WTC11 (cell line): ENCODE data around the gene FAM241A.

Experiments
- ZNF121 ChIP-seq: sonication (generic); formaldehyde crosslinking; IDR thresholded peaks from 2 replicates; pipeline ENCODE4 v1.8.0; 2023; ENCODE audit warnings: missing genetic modification reagents
- TF ChIP-seq, protein P1 (sequence below): sonication (generic); formaldehyde crosslinking; IDR thresholded peaks from 2 replicates; pipeline ENCODE4 v1.8.1; 2022; ENCODE audit warnings: mild to moderate bottlenecking, missing genetic modification reagents, moderate library complexity, borderline replicate concordance

DNA sequence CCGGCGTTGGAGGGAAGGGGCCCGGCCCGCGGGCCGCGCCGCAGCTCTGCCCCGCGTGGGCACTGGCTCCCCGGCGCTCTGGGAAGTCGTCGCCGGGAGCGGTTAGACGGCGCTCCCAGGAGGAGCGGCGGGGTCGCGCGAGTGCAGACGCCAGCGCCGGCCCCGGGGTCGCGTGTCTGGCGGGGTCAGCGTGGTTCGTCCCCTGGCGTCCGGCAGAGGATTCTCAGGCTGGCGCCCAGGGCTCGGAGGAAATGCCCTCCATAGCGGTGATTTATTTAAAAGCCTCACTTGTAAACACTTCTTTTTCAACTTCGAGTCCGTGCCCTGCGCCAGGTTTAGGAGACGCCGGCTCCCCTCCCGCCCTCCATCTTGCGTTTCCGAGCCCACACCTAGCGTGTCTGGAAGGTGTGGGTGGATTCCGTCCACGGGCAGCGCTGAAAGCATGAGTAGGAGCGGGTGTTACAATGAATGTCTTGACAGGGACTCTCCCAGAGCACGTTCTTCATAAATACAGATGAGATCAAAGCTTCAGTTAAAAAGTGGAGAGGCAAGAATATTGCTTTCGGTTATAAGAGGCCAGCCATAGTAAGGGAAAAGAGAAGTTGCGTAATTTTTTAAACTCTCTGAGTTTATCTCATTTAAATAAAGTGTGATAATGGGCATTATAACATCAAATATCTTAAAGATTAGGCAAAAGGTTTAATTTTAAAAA lies 692 bp downstream of the FAM241A start:
- TF ChIP-seq, protein P1, sequence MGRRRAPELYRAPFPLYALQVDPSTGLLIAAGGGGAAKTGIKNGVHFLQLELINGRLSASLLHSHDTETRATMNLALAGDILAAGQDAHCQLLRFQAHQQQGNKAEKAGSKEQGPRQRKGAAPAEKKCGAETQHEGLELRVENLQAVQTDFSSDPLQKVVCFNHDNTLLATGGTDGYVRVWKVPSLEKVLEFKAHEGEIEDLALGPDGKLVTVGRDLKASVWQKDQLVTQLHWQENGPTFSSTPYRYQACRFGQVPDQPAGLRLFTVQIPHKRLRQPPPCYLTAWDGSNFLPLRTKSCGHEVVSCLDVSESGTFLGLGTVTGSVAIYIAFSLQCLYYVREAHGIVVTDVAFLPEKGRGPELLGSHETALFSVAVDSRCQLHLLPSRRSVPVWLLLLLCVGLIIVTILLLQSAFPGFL (CRISPR knock-in tag): no peak
- TF ChIP-seq ZNF121 (CRISPR knock-in tag): no peak
